WTC11 (cell line): ENCODE measurements around the gene ZBTB7C.

Experiments used
- ETV6 ChIP-seq: sonication (generic); formaldehyde crosslinking; IDR thresholded peaks from 2 replicates; pipeline ENCODE4 v1.8.1; 2022; ENCODE audit warnings: mild to moderate bottlenecking, missing genetic modification reagents
- IRF2 ChIP-seq: sonication (generic); formaldehyde crosslinking; IDR thresholded peaks from 2 replicates; pipeline ENCODE4 v1.8.0; 2022; ENCODE audit warnings: low read depth, missing genetic modification reagents, borderline replicate concordance
- JAZF1 ChIP-seq: fragments of 250-450 bp; sonication (Bioruptor Pico); IDR thresholded peaks from 2 replicates; pipeline ENCODE4 v1.9.0; 2021; ENCODE audit warnings: moderate library complexity, mild to moderate bottlenecking, inconsistent platforms
- NFYB ChIP-seq: sonication (generic); formaldehyde crosslinking; conservative IDR thresholded peaks from 2 replicates; pipeline ENCODE4 v1.8.0; 2022; ENCODE audit warnings: low read depth, missing genetic modification reagents
- NR2C2 ChIP-seq: sonication (generic); formaldehyde crosslinking; IDR thresholded peaks from 2 replicates; pipeline ENCODE4 v1.8.0; 2022; ENCODE audit warnings: mild to moderate bottlenecking, missing genetic modification reagents
- TCF7 ChIP-seq: sonication (generic); formaldehyde crosslinking; IDR thresholded peaks from 2 replicates; pipeline ENCODE4 v1.8.0; 2022; ENCODE audit warnings: mild to moderate bottlenecking, low read depth, missing genetic modification reagents, moderate library complexity
- TF ChIP-seq, protein P1 (sequence below): sonication (generic); formaldehyde crosslinking; IDR thresholded peaks from 2 replicates; pipeline ENCODE4 v1.8.1; 2022; ENCODE audit warnings: missing genetic modification reagents, borderline replicate concordance
- TF ChIP-seq, protein P2 (sequence below): fragments of 200-600 bp; IDR thresholded peaks from 2 replicates; pipeline ENCODE4 v1.8.0; 2022; ENCODE audit warnings: antibody characterized with exemption
- TF ChIP-seq, protein P3 (sequence below): sonication (generic); formaldehyde crosslinking; IDR thresholded peaks from 2 replicates; pipeline ENCODE4 v1.8.1; 2023; ENCODE audit warnings: mild to moderate bottlenecking, missing genetic modification reagents, moderate library complexity
- TF ChIP-seq, protein P4 (sequence below): sonication (generic); formaldehyde crosslinking; IDR thresholded peaks from 2 replicates; pipeline ENCODE4 v1.8.1; 2022; ENCODE audit warnings: low read depth, missing genetic modification reagents, borderline replicate concordance
- TF ChIP-seq, protein P5 (sequence below): sonication (generic); formaldehyde crosslinking; IDR thresholded peaks from 2 replicates; pipeline ENCODE4 v1.8.0; 2022; ENCODE audit warnings: mild to moderate bottlenecking, missing genetic modification reagents
- TF ChIP-seq, protein P6 (sequence below): sonication (generic); formaldehyde crosslinking; IDR thresholded peaks from 2 replicates; pipeline ENCODE4 v1.8.1; 2023; ENCODE audit warnings: mild to moderate bottlenecking, moderate library complexity, missing genetic modification reagents

DNA sequence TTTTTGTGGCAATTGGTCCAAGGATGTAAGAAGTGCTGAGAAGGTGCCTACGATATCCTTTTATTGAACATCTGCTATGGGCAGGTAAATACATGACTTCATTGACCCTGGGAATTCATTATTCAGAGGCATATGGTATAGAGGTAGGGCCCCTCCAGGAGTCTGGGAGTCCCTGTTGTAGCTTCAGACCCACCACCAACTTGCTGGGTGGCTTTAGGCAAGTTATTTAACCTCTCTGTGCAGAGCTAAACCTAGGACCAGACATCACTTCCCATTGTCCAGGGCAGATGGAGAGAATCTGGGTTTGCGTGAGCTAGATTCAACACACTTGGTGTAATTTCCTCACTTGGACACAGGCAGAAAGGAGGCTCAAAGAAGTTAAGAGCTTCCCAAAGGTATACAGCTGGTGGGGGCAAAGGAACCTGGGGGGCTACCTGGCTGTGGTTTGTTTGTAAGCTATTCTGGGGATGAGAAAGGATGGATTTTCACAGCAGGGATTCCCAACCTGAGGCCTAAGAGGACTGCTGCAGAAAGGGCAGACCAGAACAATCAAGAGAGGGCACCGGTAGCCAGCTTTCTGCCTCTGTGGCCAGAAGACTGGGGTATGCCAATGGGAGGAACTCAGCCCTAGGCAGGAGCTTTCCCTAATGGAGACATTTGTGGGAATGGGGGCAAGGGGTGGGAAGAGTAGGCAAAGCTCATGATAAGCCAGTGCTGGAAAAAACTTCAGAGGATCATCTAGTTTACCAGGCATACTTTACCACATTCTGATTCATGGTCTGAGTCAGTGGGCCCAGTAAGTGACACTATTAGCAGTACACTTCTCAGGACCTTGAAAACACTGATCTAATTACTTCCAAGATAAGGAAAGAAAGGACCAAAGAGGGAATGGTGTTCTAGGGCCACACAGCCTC lies 376.1 kb downstream of the ZBTB7C start:
- no peak for TF ChIP-seq IRF2 (CRISPR knock-in tag)
- TF ChIP-seq, protein P1, sequence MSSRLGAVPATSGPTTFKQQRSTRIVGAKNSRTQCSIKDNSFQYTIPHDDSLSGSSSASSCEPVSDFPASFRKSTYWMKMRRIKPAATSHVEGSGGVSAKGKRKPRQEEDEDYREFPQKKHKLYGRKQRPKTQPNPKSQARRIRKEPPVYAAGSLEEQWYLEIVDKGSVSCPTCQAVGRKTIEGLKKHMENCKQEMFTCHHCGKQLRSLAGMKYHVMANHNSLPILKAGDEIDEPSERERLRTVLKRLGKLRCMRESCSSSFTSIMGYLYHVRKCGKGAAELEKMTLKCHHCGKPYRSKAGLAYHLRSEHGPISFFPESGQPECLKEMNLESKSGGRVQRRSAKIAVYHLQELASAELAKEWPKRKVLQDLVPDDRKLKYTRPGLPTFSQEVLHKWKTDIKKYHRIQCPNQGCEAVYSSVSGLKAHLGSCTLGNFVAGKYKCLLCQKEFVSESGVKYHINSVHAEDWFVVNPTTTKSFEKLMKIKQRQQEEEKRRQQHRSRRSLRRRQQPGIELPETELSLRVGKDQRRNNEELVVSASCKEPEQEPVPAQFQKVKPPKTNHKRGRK, result no peak
- no peak for TF ChIP-seq NR2C2 (CRISPR knock-in tag)
- TF ChIP-seq, protein P2, sequence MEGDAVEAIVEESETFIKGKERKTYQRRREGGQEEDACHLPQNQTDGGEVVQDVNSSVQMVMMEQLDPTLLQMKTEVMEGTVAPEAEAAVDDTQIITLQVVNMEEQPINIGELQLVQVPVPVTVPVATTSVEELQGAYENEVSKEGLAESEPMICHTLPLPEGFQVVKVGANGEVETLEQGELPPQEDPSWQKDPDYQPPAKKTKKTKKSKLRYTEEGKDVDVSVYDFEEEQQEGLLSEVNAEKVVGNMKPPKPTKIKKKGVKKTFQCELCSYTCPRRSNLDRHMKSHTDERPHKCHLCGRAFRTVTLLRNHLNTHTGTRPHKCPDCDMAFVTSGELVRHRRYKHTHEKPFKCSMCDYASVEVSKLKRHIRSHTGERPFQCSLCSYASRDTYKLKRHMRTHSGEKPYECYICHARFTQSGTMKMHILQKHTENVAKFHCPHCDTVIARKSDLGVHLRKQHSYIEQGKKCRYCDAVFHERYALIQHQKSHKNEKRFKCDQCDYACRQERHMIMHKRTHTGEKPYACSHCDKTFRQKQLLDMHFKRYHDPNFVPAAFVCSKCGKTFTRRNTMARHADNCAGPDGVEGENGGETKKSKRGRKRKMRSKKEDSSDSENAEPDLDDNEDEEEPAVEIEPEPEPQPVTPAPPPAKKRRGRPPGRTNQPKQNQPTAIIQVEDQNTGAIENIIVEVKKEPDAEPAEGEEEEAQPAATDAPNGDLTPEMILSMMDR, result no peak
- no peak for TF ChIP-seq TCF7 (CRISPR knock-in tag)
- TF ChIP-seq JAZF1 (CRISPR knock-in tag), result no peak
- TF ChIP-seq, protein P3, sequence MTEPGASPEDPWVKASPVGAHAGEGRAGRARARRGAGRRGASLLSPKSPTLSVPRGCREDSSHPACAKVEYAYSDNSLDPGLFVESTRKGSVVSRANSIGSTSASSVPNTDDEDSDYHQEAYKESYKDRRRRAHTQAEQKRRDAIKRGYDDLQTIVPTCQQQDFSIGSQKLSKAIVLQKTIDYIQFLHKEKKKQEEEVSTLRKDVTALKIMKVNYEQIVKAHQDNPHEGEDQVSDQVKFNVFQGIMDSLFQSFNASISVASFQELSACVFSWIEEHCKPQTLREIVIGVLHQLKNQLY (CRISPR knock-in tag), result no peak
- TF ChIP-seq, protein P4, sequence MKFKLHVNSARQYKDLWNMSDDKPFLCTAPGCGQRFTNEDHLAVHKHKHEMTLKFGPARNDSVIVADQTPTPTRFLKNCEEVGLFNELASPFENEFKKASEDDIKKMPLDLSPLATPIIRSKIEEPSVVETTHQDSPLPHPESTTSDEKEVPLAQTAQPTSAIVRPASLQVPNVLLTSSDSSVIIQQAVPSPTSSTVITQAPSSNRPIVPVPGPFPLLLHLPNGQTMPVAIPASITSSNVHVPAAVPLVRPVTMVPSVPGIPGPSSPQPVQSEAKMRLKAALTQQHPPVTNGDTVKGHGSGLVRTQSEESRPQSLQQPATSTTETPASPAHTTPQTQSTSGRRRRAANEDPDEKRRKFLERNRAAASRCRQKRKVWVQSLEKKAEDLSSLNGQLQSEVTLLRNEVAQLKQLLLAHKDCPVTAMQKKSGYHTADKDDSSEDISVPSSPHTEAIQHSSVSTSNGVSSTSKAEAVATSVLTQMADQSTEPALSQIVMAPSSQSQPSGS (CRISPR knock-in tag), result no peak
- TF ChIP-seq NFYB (CRISPR knock-in tag), result no peak
- TF ChIP-seq, protein P5, sequence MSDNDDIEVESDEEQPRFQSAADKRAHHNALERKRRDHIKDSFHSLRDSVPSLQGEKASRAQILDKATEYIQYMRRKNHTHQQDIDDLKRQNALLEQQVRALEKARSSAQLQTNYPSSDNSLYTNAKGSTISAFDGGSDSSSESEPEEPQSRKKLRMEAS (CRISPR knock-in tag), result no peak
- TF ChIP-seq, protein P6, sequence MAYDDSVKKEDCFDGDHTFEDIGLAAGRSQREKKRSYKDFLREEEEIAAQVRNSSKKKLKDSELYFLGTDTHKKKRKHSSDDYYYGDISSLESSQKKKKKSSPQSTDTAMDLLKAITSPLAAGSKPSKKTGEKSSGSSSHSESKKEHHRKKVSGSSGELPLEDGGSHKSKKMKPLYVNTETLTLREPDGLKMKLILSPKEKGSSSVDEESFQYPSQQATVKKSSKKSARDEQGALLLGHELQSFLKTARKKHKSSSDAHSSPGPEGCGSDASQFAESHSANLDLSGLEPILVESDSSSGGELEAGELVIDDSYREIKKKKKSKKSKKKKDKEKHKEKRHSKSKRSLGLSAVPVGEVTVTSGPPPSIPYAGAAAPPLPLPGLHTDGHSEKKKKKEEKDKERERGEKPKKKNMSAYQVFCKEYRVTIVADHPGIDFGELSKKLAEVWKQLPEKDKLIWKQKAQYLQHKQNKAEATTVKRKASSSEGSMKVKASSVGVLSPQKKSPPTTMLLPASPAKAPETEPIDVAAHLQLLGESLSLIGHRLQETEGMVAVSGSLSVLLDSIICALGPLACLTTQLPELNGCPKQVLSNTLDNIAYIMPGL (CRISPR knock-in tag), result no peak
- TF ChIP-seq ETV6 (CRISPR knock-in tag), result no peak
